ENCODE measurements around the gene THAP2.

The THAP2 gene

DNA sequence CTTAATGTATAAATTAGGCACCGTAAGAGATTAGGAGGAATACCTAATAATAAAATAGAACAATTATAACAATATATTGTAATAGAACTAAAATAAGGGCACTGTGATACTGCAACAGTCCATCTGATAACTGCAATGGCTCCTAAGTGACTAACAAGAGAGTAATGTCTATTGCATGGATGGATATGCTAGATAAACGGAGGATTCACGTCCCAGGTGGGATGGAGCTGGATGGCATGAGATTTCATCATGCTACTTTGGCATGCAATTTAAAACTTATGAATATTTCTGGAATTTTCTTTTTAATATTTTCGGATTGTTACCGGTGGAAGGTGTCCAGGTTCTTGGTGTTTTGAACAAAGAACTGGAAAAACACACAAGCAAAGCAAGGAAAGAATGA lies 19.5 kb downstream of the THAP2 start:
- no peak for TF ChIP-seq GATA3 (IDR thresholded peaks at IDR 0.05; ENCODE audit: low read depth, low read length)
- TF ChIP-seq GATA2 (IDR thresholded peaks at IDR 0.05; ENCODE audit: low read depth, low read length) = no peak

DNA sequence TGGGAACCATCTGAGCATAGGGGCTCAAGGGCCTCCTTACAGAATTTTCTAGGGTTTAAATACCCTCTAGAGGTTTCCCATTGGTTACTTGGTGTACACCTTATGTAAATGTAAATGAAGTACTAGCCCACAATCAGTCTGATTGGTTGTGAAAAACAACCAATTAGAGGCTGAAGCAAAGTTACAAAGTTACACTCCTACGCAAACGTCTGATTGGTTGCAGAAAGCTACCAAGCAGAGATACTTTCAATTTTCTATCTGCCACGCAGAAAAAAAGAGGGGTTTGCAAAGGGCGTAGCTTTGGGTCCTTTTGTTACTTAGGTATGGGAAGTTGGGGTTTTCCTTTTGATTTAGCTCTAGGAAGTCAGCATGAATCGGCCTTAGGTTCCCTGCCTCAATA lies 20.0 kb downstream of the THAP2 start:
- TF ChIP-seq GATA2 (IDR thresholded peaks at IDR 0.05; ENCODE audit: low read depth, low read length) = no peak
- TF ChIP-seq GATA3 (IDR thresholded peaks at IDR 0.05; ENCODE audit: low read depth, low read length) = no peak

DNA sequence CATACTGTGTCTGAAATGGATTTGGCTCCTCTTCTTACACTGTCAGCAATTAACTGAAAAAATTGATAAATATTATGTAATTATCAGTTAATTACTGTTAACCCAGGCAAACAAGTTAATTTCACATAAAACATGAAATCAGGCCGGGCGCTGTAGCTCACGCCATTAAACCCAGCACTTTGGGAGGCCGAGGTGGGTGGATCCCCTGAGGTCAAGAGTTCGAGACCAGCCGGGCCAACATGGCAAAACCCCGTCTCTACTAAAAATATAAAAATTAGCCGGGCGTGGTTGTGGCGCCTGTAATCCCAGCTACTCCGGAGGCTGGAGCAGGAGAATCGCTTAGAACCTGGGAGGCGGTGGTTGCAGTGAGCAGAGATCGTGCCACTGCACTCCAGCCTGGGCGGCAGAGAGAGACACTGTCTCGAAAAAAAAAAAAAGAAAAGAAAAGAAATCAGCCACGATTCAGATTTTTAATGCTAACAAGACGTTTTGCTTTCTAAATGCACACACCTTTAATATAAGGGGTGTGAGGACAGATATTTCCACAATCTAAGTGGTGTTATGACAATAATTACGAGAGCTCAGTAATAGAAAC lies 21.3 kb downstream of the THAP2 start:
- TF ChIP-seq GATA3 (IDR thresholded peaks at IDR 0.05; ENCODE audit: low read depth, low read length) (no peak), GATA2 (IDR thresholded peaks at IDR 0.05; ENCODE audit: low read depth, low read length) (no peak)

DNA sequence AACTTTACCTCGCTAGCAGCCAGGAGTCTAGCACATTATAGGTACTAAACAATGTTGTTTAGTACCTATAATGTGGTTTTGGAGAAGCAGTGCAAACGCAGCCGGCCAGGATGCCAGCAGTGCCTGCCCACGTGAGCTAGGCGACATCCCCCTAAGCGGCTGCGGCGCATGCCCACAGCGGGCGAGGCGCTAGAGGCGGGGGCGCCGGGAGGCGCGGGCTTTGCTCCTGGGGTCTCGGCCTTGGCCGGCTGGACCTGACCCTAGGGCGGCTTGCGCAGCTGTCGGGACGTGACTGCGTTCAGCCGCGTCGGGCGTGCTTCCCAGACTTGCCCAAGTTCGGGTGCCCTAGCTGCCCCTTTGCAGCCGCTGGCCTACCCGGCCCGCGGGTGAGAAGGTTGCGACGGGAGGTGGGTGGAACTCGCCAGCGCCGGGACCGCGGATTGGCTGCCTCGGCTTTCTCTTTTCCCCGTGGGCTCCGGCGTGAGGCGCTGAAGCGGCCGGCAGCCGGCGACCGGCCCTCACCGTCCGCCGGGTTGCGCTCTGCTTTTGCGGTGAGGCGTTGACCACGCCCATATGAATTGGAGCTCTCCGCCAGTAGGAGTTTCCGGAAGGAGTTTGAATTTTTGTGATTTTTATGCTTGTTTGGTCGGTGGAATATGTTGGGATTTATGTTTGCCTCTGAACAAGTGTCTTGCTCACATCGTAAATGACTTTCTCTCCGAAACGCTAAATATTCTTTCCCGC lies 22.0 kb downstream of the THAP2 start, which contains the start of gene TMEM19:
Gene TMEM19 (plus strand): TSS at position 169 of the 744 bp plus-strand sequence. CDS start 599 bp downstream, outside the sequence.
- TF ChIP-seq GATA3 (IDR thresholded peaks at IDR 0.05; ENCODE audit: low read depth, low read length) = no peak
- no peak for TF ChIP-seq GATA2 (IDR thresholded peaks at IDR 0.05; ENCODE audit: low read depth, low read length)

DNA sequence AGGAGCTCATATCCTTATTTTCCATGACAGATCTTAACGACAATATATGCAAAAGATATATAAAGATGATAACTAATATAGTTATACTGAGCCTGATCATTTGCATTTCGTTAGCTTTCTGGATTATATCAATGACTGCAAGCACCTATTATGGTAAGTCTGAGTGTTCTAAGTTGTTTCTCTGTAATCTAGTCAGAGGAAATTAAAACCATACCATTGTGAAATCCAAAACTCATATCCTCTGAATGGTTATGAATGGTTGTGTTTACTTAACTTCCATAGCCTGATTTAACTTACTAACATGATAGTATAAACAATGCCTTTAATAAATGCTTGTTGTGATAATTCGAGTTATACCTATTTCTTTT lies 22.5 kb downstream of the THAP2 start:
- TF ChIP-seq GATA3 (IDR thresholded peaks at IDR 0.05; ENCODE audit: low read depth, low read length) (no peak; the same call in 1 of the 2 replicates), GATA2 (IDR thresholded peaks at IDR 0.05; ENCODE audit: low read depth, low read length) (no peak)

DNA sequence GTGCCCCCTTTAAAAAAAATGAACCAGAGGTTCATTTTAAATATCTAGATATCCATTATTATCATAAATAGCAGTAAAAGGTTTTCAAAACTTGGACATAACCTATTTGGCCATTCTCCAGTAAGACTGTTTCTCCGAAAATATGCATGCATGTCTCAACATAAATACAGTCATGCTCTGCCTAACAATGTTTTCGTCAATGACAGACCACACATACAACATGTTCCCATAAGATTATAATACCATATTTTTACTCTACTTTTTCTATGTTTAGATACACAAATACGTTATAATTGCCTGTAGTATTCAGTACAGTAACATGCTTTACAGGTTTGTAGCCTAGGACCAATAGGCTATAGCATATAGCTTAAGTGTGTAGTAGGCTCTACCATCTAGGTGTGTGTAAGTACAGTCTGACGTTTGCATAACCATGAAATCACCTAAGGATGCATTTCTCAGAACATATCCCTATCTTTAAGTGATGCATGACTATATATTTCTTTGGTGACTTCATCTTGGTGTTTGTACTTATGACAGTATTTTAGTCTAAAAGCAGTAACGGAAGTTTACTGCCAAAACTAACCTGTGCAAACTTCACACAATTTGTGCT lies 25.0 kb downstream of the THAP2 start:
- TF ChIP-seq GATA3 (IDR thresholded peaks at IDR 0.05; ENCODE audit: low read depth, low read length) = no peak
- TF ChIP-seq GATA2 (IDR thresholded peaks at IDR 0.05; ENCODE audit: low read depth, low read length) = no peak

DNA sequence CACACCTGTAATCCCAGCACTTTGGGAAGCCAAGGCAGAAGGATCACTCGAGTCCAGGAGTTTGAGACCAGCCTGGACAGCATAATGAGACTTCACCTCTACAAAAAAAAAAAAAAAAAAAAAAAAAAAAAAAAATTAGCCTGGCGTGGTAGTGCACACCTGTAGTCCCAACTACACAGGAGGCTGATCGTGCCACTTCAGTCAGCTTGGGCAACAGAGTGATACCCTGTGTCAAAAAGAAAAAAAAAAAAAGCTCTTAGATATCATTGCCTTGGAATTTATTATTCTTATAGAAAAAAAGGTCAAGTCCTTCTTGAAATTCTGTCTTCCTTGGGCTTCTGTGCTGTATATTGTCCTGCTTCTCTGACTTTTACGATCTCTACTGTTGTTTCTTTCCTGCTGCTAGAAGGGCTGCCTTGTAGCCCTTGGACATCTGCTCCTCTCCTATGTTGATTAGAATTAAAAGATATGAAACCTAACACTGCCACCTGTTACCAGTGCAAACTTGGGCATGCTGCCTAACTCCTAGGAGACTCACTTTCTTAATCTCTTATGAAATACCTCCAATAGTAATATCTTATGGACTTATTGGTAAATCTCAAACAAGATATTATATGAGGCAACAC lies 27.5 kb downstream of the THAP2 start:
- TF ChIP-seq GATA2 (IDR thresholded peaks at IDR 0.05; ENCODE audit: low read depth, low read length) = no peak
- TF ChIP-seq GATA3 (IDR thresholded peaks at IDR 0.05; ENCODE audit: low read depth, low read length) = no peak

DNA sequence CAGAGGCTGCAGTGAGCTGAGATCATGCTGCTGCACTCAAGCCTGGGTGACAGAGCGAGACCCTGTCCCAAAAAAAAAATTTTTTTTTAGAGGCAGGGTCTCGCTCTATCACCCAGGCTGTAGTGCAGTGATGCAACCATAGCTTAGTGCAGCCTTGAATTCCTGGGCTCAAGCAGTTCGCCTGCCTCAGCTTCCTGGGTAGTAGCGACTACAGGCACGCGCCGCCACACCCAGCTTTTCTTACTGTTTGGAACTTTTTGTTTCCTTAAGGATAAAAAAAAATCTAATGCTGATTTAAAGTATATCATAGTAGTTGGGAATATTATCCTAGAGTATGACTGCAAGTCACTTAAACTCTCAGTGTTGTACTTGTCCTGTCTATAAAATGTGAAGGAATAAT lies 29.0 kb downstream of the THAP2 start:
- TF ChIP-seq GATA3 (IDR thresholded peaks at IDR 0.05; ENCODE audit: low read depth, low read length) (no peak), GATA2 (IDR thresholded peaks at IDR 0.05; ENCODE audit: low read depth, low read length) (no peak)

DNA sequence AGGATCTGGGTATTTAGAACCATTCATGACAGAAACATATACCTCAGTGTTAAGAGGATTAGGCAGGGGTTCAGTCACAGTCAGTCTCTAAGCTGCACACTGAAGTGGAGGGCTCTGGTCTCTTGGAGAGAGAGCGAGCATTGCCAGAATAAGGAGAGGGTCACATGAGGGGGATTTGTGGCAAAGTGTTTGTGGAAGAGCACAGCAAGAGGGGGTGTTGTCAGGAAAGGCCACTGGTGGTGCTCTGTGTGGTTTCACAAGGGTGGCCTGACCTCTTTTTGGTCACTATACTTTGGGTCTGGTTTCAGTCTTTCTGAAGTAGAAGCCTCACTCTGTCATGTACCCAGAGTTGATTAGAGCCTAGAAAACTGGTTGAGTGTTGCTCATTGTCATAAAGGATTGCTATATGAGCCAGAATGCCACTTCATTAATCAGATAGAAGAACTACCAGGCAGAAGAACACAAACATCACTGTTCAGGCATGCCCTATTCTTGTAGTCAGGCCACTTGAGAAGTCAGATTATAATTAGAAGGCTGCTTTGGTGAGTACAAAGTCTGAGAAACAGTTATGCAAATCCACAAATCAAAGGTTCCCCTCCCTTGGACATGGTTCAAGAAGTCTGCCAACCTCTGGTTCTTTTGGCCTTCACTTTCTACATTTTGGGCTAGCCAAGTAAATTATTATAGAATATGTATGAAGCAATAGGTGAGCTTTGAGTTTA lies 30.2 kb downstream of the THAP2 start:
- TF ChIP-seq GATA3 (IDR thresholded peaks at IDR 0.05; ENCODE audit: low read depth, low read length) (no peak), GATA2 (IDR thresholded peaks at IDR 0.05; ENCODE audit: low read depth, low read length) (no peak)

DNA sequence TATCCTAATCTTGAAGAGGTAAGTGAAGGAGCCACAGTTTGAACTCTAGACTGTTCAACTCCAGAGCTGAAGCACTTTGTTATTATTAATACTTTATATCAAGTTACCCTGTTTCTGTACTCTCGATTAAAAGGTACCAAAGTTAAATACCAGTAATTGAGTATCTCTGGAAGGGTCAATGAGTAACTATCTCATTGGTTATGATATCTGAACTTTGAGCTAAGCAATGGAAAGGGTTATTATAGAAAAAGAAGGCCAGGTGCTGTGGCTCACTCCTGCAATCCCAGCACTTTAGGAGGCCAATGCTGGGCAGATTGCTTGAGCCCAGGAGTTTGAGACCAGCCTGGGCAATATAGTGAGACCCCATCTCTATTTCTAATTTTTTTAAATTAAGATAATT lies 31.7 kb downstream of the THAP2 start:
- no peak for TF ChIP-seq GATA2 (IDR thresholded peaks at IDR 0.05; ENCODE audit: low read depth, low read length)
- no peak for TF ChIP-seq GATA3 (IDR thresholded peaks at IDR 0.05; ENCODE audit: low read depth, low read length)

DNA sequence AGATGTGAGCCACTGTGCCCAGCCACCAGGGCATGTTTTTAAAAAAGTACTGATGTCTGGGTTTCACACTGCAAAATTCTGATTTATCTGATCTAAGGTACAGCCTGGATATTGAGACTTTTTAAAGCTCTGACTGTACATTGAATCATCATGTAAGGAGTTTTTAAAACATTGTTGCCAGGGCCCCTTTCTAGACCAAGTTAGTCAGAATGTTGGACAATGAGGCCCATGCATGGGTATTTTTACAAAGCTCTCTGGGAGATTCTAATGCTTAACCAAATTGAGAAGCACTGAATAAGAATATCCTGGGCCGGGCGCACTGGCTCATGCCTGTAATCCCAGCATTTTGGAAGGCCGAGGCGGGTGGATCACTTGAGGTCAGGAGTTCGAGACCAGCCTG lies 38.5 kb downstream of the THAP2 start:
- TF ChIP-seq GATA3 (IDR thresholded peaks at IDR 0.05; ENCODE audit: low read depth, low read length) = no peak
- no peak for TF ChIP-seq GATA2 (IDR thresholded peaks at IDR 0.05; ENCODE audit: low read depth, low read length)

DNA sequence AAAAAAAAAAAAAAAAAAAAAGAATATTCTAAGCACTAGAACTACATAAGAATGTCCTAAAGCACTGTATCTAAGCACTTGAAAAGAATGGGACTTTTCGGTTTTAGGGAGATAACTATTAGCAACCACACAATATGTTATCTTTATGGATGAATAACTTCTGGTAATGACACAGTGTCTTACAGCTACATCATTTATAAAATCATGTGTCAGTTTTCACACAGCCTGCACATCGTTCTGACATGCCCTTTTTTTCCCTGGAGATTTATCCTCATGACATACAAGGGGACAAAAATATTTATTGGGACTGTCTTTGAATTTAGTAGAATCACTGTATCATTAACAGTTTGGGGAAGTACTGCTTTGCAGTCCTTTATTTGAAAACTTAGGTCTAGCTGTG lies 39.1 kb downstream of the THAP2 start:
- TF ChIP-seq GATA3 (IDR thresholded peaks at IDR 0.05; ENCODE audit: low read depth, low read length) (no peak), GATA2 (IDR thresholded peaks at IDR 0.05; ENCODE audit: low read depth, low read length) (no peak)

DNA sequence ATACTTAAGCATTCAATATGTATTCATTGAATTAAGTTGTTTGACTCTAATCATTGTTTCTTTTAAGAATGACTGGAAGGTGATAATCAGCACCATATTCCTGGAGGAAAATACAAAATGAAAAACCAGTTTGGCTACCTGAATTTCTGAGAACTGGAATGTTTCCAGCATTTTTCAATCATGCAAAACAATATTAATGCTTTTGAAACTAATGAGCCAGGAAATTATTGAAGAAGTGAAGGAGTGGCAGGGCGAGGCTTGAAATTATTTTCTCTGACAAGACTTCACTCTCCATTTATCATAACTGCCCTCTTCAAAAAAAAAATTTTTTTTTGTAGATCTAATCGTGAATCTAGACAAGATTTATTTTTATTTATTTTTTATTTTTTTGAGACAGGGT lies 40.8 kb downstream of the THAP2 start:
- TF ChIP-seq GATA3 (IDR thresholded peaks at IDR 0.05; ENCODE audit: low read depth, low read length) (no peak), GATA2 (IDR thresholded peaks at IDR 0.05; ENCODE audit: low read depth, low read length) (no peak)

DNA sequence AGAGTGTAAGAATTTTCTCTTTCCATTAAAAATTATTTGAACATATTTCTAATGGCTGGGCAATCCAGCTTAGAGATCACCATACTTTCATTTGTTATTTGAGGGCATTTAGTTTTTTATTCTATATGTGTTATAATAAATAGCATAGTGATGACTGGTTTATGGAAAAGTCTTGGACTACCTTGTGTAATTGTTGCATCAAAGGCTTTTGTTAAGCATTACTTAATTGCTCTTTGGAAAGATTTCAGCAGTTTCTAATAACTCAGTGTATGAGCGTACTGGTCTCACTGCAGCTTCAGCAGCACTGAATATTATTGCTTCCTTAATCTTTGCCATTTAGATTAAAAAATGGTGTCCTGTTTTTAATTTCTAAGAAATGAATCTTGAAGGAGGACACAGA lies 44.6 kb downstream of the THAP2 start:
- TF ChIP-seq GATA3 (IDR thresholded peaks at IDR 0.05; ENCODE audit: low read depth, low read length) (no peak), GATA2 (IDR thresholded peaks at IDR 0.05; ENCODE audit: low read depth, low read length) (no peak)

Data from SH-SY5Y (cell line).